Neural crest cell (in vitro differentiated cells): ENCODE measurements around the gene DDX20. TPM values are rescaled to one million over a fixed set of nuclear protein-coding genes. Genes with fewer than 3 reads are reported as not detected.

Source experiments
- DNase-seq: peaks from one replicate; pipeline ENCODE4 v3.0.0; 2021; ENCODE audit warnings: low read depth, mixed read lengths, low spot score
- H3K27ac Mint-ChIP-seq: one replicate; pipeline ENCODE4 v1.8.0; 2021; ENCODE audit warnings: mild to moderate bottlenecking, mixed read lengths; ENCODE audit not compliant: unreplicated experiment
- H3K27me3 Mint-ChIP-seq: 2 replicates; pipeline ENCODE4 v1.8.0; 2021; ENCODE audit warnings: low read depth, mild to moderate bottlenecking, mixed read lengths
- H3K36me3 Mint-ChIP-seq: 2 replicates; pipeline ENCODE4 v1.8.0; 2021; ENCODE audit warnings: low read depth, mild to moderate bottlenecking, mixed read lengths
- H3K4me1 Mint-ChIP-seq: 2 replicates; pipeline ENCODE4 v1.8.0; 2021; ENCODE audit warnings: mixed read lengths
- H3K4me3 Mint-ChIP-seq: one replicate; pipeline ENCODE4 v1.8.0; 2021; ENCODE audit warnings: mild to moderate bottlenecking, mixed read lengths
- H3K9me3 Mint-ChIP-seq: 2 replicates; pipeline ENCODE4 v1.8.0; 2021; ENCODE audit warnings: mixed read lengths
- total RNA-seq: library from RNA; stranded (reverse); gene quantifications from 2 replicates; pipeline ENCODE4 v1.2.1, GENCODE V29; 2021
- TF ChIP-seq, protein P1 (sequence below): fragments of 200-600 bp; sonication (generic); conservative IDR thresholded peaks from 2 replicates; pipeline ENCODE4 v1.5.0; 2021; ENCODE audit warnings: antibody characterized with exemption, mild to moderate bottlenecking

The DDX20 gene
- total RNA-seq, 1 donor from 2014 or later: 26.7 TPM

GRCh38 chr1:111814305-111814628, 58.6 kb downstream of the DDX20 start:
- DNase-seq: no peak
- H3K27me3 Mint-ChIP-seq: no peaks in the 10 kb centered on the region
- TF ChIP-seq, protein P1, sequence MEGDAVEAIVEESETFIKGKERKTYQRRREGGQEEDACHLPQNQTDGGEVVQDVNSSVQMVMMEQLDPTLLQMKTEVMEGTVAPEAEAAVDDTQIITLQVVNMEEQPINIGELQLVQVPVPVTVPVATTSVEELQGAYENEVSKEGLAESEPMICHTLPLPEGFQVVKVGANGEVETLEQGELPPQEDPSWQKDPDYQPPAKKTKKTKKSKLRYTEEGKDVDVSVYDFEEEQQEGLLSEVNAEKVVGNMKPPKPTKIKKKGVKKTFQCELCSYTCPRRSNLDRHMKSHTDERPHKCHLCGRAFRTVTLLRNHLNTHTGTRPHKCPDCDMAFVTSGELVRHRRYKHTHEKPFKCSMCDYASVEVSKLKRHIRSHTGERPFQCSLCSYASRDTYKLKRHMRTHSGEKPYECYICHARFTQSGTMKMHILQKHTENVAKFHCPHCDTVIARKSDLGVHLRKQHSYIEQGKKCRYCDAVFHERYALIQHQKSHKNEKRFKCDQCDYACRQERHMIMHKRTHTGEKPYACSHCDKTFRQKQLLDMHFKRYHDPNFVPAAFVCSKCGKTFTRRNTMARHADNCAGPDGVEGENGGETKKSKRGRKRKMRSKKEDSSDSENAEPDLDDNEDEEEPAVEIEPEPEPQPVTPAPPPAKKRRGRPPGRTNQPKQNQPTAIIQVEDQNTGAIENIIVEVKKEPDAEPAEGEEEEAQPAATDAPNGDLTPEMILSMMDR: no peak
- H3K27ac Mint-ChIP-seq: no peak overlapping the region
- no peaks in the 10 kb centered on the region for H3K36me3 Mint-ChIP-seq
- no peak overlapping the region for H3K4me3 Mint-ChIP-seq
- H3K4me1 Mint-ChIP-seq: no peaks in the 10 kb centered on the region
- no peaks in the 10 kb centered on the region for H3K9me3 Mint-ChIP-seq

DNA sequence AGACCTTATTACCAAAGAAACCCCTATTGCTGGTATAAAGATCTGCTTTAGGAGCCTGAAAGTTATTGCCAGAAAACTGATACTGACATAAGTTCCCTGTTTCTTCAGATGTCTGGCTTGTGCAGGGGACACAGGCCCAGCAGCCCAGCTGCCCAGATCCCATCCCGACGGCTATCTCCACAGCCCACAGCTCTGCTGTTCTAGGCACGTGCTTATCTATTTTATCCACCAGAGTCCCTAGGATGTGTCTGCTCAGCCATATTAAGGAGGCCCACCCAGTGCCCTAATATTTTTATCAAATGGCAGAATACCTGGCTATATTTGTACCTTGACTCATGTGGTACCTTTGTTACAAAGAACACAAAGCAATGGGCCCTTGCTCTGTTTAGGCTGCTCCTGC, 58.9 kb downstream of the DDX20 start:
- Mint-ChIP-seq H3K36me3 (no peaks in the 10 kb centered on the region), H3K4me3 (no peak overlapping the region), H3K9me3 (no peaks in the 10 kb centered on the region), H3K27ac (no peak overlapping the region), H3K27me3 (no peaks in the 10 kb centered on the region), H3K4me1 (no peaks in the 10 kb centered on the region)
- TF ChIP-seq, protein P1: no peak
- no peak for DNase-seq

Other genes starting within 250 kb of the DDX20 start
- gene RAP1A, start 136.1 kb upstream of the DDX20 start, total RNA-seq: 32.5 and 34.0 TPM in 2 replicates
- gene INKA2, start 16.5 kb upstream of the DDX20 start, total RNA-seq: 2.7 and 3.5 TPM in 2 replicates
- 0.61 and 0.86 TPM in 2 replicates for gene KCND3, start 233.8 kb downstream of the DDX20 start, total RNA-seq